Stimulated activated CD4-positive, alpha-beta T cell treated with anti-CD3 and anti-CD28 coated beads, TNF-alpha, amount 100 ng/mL, for 4 hours (primary cell): ENCODE data around the gene LGALS1.
A peak's percentile ranks its signal among the peaks of the same experiment; 100 is the strongest.
"Not testable (repeated sequence)": the region's sequence is repeated elsewhere in the genome, so short reads cannot be mapped to it uniquely, and the experiment has no call there.

ENCODE experiments used
- DNase-seq, 3 experiments: peaks; one replicate each; pipeline ENCODE4 v3.0.0-alpha.2; 2020; ENCODE audit warnings: low read depth in 3 of 3

Gene LGALS1

DNA sequence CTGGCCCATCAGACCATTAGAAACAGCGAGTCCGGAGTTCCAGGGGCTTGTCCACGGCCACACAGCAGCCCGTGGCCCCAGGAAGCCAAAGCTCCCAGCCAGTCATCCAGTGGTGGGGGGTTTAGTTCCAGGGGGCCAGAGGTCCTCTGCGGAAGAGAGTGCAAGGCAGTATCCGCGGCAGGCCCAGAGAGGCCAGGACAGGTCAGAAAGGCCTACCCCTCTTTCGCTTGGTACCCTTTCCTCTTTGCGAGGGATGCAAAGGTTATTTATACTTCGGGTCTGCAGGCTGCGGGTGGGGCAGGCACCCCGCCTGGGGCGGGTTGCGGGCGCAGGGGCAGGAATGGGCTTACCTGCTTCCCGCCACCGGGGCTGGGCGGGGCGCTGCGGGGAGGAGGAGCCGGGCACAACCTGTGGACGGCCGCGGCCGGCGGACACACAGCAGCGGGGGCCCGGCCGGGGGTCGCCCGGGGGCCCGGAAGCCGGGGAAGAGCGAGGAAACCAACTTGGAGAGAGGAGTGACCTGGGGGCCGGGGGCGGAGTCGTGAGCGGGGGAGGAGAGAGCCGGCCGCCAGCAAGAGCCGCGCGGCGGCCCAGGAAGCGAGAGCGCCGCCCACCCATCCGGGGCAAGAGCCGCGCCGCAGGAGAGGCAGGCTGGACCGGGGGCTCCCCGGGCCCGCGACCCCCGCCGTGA, 36.2 kb upstream of the LGALS1 start, which contains the start of gene SH3BP1:
Gene SH3BP1 (plus strand): TSS at position 600 of the 691 bp plus-strand sequence. CDS start 119 bp downstream, outside the sequence.
- peak in 1 of 3 experiments; percentile 34 for DNase-seq

DNA sequence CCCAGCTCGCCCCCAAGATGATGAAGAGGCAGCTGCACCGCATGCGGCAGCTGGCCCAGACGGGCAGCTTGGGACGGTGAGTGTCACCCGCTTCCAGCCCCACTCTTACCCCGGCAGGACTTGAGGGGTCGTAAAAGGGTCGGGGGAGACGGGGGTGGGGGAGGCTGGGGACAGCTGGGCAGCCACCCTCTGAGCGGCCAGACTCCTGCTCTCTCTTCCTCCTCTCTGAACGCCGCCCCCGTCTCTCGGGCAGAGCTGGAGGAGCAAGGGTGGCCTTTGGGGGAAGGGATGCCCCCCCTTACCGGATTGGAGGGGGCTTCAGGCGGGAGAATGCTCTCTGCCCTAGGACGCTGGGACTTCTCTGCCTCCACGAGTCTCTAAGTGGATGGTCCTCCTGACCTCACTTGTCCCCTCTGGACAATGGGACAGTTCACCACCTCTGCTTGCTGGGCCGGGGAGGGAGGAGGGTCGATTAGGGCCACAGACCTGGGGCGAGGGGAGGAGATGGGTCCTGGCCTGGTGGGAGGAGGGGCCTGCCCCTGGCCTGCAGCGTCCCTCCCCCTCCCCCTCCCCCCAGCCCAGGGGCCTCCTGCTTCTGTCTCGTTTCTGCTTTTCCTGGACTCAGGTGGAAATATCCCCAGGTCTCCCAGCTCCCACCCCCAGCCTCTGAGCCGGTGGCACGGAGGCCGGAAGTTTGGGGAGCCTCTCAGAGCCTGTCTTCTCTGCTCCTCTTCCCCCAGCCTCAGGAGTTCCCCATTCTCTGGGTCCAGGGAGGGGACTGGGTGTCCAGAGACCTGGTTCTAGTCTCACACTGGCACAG, 35.5 kb upstream of the LGALS1 start:
- DNase-seq = no peak

DNA sequence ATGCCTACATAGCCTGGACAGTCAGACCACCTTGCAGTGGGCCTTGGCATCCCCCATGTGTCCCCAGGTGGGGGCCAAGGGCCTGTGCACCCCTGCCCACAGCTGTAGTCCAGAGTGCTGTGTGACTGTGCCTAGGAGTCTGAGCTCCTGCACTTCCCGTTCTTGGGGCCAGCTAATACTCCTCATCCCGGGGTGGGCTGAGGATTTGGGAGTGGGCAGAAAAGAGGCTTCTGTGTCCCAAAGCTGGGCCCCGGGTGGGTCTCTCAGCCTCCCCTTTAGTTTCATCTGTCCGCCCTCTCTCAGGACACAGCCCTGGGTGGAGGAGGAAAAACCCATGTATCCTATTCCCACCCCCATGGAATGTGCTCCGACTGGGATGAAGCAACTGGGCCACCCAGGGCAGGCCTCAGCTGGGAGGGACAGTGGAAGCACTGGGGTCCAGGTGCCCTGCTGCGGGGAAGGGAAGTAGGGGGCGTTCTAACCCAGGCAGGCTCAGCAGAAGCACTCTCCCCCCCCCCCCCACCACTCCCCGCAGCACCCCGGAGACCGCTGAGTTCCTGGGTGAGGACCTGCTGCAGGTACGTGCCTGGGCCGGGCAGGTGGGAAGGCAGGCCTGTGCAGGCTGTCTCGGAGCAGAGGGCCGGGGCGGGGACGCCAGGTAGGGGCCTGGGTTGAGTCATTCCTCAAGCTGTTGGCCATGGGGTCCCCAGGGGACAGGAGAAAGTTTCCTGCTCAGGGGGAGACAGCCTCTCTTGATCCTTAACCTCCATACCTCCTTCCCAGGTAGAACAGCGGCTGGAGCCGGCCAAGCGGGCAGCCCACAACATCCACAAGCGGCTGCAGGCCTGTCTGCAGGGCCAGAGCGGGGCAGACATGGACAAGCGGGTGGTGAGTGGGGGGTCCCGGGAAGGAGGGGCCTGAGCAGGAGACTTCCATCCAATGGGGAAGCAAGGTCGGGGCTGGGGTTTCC, 34.6 kb upstream of the LGALS1 start:
- DNase-seq = no peak

DNA sequence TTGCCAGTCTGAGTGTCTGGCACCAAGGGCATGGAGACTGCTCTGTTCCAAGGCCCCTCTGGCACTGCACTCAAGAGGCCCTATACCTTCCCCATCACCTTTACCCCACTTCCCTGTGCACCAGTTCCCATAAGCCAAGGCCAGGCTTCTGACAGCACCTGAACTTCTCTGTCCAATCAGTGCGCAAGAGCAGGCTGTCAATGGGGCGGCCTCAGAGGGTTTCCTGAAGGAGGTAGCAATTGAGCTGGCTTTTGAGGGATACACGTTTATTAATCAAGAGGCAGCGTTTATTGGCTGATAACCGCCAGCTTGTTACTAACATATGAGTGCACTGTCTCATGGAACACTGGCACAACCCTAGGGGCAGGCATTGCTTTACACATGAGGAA, 33.9 kb upstream of the LGALS1 start:
- no peak for DNase-seq

DNA sequence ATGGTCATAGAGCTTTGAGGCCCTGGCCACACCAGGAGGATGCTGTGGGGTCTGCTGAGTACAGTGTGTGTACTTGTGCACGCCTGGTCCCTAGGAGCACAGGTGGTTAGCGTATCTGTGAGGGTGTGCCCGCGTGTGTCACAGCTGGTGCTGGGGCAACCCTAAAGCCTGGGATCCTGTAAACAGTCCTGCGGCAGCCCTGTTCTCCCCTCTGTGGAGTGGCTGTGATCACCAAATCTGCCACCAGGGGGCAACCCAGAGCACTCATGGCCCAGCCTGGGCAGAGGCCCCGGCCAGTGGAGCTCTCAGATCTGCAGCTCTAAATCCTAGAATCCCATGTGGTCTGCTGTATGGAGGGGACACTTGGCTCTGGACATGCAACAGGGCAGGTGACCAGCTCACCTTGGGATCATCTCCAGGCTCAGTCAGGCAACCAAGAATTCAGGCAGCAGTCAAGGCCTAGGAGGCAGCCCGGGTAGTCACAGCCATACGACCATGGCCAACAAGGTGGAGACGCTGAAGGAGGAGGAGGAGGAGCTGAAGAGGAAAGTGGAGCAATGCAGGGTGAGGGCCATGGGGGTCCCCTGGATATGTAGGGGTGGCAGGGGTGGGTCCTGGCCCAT, 32.1 kb upstream of the LGALS1 start:
- DNase-seq = peak; percentile 72 to 89 (median 80)

DNA sequence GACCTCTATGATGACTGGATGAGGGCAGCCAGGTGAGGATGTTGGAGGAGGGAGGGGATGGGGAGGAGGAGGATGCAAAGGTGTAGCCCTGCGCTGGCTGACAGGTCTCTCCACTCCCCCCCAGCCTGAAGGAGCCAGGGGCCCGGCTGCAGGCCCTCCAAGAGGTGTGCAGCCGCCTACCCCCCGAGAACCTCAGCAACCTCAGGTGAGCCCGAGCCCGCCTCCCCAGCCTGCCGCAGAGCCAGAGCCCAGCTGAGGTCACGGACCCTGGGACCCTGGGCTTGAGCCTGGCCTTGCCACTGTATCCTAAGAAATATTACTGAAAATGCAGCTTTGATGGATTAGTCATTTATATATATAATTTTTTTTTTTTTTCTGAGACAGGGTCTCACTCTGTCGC, 28.1 kb upstream of the LGALS1 start:
- DNase-seq = no peak

DNA sequence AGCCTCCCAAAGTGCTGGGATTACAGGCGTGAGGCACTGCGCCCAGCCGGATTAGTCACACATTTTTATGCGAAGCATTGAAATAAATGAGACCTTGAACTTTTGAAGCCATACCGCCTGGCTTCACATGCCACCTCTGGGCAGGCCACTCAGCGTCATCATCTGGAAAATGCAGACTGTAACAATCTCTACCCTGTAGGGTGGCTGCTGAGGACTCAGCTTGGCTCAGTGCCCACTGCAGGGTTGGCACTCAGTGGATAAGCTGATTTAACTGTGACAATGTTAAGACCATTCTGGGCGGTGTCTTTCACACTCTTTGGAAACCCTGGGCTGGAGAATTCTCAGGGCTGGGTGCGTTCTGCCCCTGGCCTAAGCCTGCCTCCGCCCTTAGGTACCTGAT, 27.5 kb upstream of the LGALS1 start:
- no peak for DNase-seq

DNA sequence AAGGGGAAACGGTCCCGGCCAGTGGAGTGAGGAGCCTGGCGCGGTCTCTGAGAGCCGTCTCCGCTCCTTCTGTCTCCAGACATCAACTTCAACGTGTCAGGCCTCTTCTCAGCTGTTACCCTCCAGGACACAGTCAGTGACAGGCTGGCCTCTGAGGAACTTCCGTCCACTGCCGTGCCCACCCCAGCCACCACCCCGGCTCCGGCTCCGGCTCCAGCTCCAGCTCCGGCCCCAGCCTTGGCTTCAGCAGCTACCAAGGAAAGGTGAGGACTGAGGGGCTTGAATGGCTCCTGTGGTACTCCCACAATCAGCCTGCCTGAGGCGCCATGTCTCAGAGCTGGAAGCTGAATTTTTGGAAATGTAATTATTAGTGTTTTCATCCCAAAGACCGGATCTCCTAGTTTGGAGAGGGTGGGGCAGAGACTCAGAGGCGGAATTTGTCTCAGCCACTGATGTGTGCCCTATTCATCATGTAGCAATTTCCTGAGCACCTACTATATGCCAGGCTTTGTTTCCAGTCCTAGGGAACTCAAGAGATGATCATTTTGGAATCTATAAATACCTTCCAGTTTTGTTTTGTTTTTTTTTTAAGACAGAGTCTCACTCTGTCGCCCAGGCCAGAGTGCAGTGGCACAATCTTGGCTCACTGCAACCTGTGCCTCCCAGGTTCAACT, 24.8 kb upstream of the LGALS1 start:
- no peak for DNase-seq

DNA sequence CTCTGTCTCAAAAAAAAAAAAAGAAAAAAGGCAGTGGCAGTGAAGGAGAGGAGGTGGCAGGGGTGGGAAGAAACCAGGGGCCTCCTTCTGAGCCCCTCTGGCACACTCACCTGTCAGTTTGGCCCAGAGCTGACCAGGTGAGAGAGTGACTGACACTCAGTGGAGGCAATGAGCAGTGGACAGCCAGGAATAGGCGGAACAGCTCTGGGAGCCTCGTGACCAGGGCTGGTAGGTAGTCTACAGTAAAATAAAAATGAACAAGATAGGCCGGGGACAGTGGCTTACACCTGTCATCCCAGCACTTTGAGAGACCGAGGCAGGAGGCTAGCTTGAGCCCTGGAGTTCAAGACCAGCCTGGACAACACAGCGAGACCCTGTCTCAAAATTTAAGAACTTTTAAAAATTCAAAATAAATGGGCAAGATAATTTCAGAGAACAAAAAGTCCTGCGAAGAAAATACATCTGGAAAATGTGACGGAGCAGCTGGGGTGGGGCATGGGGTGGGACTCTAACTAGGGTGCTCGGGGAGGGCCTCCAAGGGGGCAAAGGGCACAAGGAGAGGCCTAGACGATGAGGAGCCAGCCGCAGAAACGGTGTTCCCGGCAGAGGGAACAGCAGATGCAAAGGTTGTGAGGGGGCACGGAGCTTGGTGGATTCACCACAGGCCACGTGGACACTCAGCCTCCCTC, 20.7 kb upstream of the LGALS1 start:
- no peak for DNase-seq

DNA sequence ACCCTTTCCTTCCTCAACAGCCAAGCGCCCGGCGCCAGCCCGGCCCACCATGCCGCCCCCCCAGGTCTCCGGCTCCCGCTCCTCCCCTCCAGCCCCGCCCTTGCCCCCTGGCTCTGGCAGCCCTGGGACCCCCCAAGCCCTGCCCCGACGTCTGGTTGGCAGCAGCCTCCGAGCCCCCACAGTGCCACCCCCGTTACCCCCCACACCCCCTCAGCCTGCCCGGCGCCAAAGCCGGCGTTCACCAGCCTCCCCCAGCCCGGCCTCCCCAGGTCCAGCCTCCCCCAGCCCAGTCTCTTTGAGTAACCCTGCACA, 20.2 kb upstream of the LGALS1 start:
- DNase-seq = no peak

DNA sequence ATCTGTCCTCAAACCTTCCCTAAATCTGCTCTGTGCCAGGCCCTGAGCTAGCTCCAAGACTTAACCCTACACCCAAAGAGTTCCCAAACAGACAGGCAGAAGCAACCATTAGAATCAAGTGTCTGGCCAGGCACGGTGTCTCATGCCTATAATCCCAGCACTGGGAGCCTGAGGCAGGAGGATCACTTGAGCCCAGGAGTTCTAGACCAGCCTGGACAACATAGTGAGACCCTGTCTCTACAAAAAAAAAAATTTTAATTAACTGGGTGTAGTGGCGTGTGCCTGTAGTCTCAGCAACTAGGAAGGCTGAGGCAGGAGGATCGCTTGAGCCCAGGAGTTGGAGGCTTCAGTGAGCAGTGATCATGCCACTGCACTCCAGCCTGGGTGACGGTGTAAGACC, 18.9 kb upstream of the LGALS1 start:
- not testable (repeated sequence) for DNase-seq

DNA sequence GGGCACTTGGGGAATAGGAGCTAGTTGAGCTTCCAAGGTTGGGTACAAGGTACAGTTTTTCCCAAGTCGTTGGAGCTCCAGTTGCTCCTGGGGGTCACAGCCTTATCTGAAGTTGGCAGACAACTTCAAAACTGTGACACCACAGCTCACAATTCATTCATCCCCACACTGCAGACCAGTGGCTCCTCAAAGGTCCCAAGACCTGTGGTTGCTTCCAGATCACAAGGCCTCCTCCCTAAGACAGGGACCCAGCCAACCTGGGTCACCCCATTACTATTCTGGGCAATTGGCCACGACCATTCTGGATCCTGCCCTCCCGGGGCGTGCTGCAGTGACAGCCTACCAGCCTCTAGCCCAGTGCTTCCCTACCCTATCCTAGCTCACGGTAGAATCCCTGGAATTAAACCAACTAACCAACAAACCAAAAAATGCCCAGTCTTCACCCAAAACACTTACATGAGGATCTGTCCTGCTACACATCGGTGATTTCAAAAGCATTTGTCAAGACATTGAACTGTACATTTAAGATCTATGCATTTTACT, 17.8 kb upstream of the LGALS1 start:
- DNase-seq = no peak

DNA sequence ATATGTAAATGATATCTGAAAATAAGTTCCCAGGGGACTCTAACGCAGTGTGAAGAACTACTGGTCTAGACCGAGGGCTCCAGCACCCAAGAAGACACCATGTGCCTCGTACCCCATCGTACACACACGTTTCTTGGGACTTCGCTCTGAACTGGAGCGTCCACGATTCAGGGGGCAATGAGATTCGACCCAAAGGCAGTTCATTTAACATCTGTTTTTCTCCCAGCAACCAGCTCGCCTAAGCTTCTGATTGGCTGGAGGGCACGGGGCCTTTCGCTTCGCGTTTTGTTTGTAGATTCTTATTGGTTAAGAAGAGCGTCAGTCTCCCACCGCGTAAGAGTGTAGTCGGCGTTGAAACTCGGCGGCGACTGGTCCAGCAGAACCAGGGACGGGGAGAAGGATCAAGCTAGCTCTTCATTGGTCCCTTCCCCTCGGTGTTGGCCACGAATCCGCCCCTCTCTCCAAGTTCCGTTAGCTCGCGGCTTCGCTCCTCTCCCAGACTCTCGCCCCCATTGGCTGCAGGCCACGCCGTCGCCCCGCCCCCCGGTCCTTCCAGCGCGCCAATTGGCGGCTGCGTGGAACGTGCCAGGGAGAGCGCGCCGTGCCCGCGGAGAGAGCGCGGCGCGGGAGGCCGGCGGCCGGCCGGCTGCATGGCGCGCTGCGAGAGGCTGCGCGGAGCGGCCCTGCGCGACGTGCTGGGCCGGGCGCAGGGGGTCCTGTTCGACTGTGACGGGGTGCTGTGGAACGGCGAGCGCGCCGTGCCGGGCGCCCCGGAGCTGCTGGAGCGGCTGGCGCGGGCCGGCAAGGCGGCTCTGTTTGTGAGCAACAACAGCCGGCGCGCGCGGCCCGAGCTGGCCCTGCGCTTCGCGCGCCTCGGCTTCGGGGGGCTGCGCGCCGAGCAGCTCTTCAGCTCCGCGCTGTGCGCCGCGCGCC, 17.0 kb upstream of the LGALS1 start, which contains the start of gene PDXP:
Gene PDXP (plus strand): TSS at position 591 of the 933 bp plus-strand sequence. CDS start 60 bp downstream, at position 651.
- DNase-seq = peak; percentile 97 to 99 (median 97)

DNA sequence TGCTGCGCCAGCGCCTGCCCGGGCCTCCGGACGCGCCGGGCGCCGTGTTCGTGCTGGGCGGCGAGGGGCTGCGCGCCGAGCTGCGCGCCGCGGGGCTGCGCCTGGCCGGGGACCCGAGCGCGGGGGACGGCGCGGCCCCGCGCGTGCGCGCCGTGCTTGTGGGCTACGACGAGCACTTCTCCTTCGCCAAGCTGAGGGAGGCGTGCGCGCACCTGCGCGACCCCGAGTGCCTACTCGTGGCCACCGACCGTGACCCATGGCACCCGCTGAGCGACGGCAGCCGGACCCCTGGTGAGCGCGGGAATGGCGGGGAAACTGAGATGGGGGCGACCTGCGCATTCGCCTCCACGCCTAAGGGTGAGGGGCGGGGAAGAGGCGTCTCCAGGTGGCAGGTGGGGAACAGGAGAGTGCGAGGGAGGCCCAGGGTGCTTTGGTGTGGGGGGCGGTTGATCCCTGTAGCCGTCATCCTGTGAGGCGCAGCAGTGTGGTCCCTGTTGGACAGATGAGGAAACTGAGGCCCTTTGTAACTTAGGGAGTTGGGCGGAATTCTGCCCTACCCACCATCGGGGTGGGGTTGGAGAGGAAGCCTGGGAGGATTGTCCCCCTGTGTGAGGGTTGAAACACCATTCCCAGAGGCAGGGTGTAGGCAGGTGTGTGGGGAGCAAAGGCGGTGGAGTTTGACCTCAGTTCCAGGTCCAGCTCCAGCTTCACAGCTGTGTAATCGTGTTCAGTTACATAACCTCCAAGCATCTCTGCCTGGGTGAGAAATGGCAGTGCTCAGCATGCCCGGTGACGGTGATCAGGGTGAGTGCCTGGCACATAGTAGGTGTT, 16.2 kb upstream of the LGALS1 start:
- no peak for DNase-seq

DNA sequence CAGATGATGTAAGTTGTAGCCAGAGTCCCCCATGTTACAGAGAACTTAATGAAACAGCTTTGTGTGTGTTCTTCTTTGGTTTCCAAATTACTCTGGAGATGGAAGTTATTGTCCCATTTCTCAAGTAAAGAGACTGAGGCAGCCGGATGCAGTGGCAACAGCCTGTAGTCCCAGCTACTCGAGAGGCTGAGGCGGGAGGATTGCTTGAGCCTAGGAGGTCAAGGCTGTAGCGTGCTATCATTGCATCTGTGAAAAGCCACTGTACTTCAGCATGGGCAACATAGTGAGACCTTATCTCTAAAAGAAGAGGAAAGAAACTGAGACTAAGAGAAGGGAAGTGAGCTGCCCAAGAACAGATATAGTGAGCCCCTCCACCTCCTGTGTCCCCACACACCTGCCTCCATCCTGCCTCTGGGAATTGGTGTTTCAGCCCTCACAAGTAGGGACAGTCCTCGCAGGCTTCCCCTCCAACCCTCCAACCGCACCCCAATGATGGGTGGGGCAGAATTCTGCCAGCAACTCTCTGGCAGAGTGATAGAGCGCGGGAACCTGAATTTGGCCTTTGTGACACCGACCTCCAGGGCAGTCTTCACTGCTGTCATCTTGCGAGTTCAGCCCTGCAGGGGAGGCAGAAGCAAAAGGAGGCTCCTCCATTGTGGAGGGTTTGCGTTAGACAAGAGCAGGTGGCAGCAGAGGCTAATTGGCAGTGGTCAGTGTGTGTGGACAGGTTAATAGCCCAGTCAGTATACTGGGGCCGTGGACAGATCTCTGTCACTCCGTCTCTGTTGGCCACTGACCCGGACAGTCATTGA, 15.3 kb upstream of the LGALS1 start:
- no peak for DNase-seq

DNA sequence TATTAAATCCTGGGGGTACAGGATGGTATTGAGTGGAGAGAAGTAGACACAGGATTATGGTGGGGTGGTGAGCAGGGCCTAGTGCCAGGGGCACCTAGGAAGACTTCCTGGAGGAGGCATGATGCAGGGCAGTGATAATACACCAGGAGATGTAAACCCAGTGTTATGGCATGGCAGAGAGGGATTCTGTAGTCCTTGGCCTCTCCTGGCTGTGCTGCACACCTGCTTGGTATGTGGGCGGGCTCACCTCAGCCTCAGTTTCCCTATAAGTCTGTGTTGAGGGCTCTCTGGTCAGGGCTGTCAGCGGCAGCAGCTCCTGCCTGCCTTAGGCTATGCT, 14.8 kb upstream of the LGALS1 start:
- DNase-seq = no peak

DNA sequence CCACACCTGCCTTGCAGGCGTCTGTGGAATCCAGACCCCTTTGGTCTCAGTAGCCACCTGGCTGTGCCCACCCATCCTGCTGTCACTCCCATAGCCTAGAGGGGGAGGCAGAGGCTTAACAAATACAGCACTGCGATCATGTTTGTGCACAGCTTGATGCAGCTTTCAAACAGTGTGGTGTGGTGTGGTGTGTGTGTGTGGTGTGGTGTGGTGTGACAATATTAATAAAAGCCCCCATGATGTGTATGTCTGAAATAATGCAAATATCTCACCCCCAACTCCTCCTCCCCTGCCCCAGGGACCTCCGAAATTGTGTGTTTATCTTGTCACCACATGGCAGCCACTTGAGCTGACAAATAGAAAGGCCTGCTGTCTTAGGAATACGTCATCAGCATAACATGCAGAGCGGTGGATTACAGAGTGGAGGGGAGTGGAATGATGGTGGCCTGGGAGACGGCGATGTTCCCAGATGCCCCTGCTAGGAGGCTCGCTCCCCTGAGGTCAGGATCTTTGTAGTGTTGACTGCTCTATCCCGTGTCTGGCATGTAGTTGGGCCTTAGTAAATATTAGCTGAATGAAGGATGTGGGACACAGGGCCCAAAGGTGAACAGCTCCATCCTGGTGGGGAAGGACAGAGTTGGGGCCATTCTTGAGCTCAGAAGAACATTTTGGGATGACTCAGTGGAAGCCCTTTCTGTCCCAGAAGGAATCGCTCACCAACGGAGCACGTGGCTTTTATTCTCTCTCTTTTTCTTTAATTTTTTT, 14.1 kb upstream of the LGALS1 start:
- no peak for DNase-seq
